ENCODE data around the gene LSM3.

GRCh38 chr3:14150491-14151230, 28.0 kb upstream of the LSM3 start:
- TF ChIP-seq POLR2A (IDR thresholded peaks at IDR 0.05) (no peak), CTCF (IDR thresholded peaks at IDR 0.05) (no peak), EP300 (IDR thresholded peaks at IDR 0.05) (no peak)

Measured in gastroesophageal sphincter (tissue), 3 donors.